HuH-7 (cell line): ENCODE data around the gene H19.

ENCODE experiments used
- DNase-seq: peaks from one replicate; pipeline ENCODE4 v3.0.0; 2011; ENCODE audit warnings: low spot score

The H19 gene

GRCh38 chr11:1997755-1998154 lies at the start of gene H19:
H19 (minus strand) TSS chr11:1997842.
- DNase-seq: no peak

GRCh38 chr11:2041963-2042362 lies 44.3 kb upstream of the H19 start:
- DNase-seq: no peak

GRCh38 chr11:2041153-2041552 lies 43.5 kb upstream of the H19 start:
- DNase-seq: no peak

GRCh38 chr11:2039198-2039759 lies 41.6 kb upstream of the H19 start:
- DNase-seq: no peak

GRCh38 chr11:2036863-2037486 lies 39.3 kb upstream of the H19 start:
- DNase-seq: no peak

- no peak for DNase-seq
These were observed 37.7 kb upstream of the H19 start for GRCh38 chr11:2035382-2035781.

GRCh38 chr11:2031058-2031457 lies 33.4 kb upstream of the H19 start:
- no peak for DNase-seq

GRCh38 chr11:2027708-2028107 lies 30.1 kb upstream of the H19 start:
- no peak for DNase-seq

- no peak for DNase-seq
These were observed 17.4 kb upstream of the H19 start for GRCh38 chr11:2015025-2015424.

- no peak for DNase-seq
These were observed 14.8 kb upstream of the H19 start for GRCh38 chr11:2012440-2012839.

GRCh38 chr11:2004466-2004865 lies 6.8 kb upstream of the H19 start:
- no peak for DNase-seq

- DNase-seq: no peak
These were observed 5.2 kb upstream of the H19 start for GRCh38 chr11:2002807-2003206.

GRCh38 chr11:2002042-2002776 lies 4.6 kb upstream of the H19 start:
- DNase-seq: no peak

- DNase-seq: no peak
These were observed 1.2 kb upstream of the H19 start for GRCh38 chr11:1998861-1999260.

- DNase-seq: no peak
These were observed 648 bp upstream of the H19 start for GRCh38 chr11:1998290-1998689.

- DNase-seq: no peak
These were observed 3.5 kb downstream of the H19 start for GRCh38 chr11:1994121-1994520.

GRCh38 chr11:1992111-1992510 lies 5.5 kb downstream of the H19 start:
- DNase-seq: no peak

GRCh38 chr11:1990872-1991578 lies 6.6 kb downstream of the H19 start:
- no peak for DNase-seq

- DNase-seq: no peak
These were observed 7.7 kb downstream of the H19 start for GRCh38 chr11:1989953-1990352.

- DNase-seq: no peak
These were observed 8.8 kb downstream of the H19 start for GRCh38 chr11:1988667-1989317.

GRCh38 chr11:1988174-1988573 lies 9.5 kb downstream of the H19 start:
- no peak for DNase-seq

GRCh38 chr11:1987024-1987423 lies 10.6 kb downstream of the H19 start:
- no peak for DNase-seq

GRCh38 chr11:1983601-1983961 lies 14.1 kb downstream of the H19 start:
- no peak for DNase-seq
